GM18909 (cell line): Measurements from ENCODE around the gene CPEB3.
"Not testable (repeated sequence)": the region's sequence is repeated elsewhere in the genome, so short reads cannot be mapped to it uniquely, and the experiment has no call there.

Source experiments
- ATAC-seq: cut with Tn5 transposase; IDR thresholded peaks from one replicate; pipeline ENCODE4 v1.9.1; 2021; ENCODE audit warnings: mild to moderate bottlenecking; ENCODE audit not compliant: unreplicated experiment, poor library complexity

CPEB3 gene

DNA sequence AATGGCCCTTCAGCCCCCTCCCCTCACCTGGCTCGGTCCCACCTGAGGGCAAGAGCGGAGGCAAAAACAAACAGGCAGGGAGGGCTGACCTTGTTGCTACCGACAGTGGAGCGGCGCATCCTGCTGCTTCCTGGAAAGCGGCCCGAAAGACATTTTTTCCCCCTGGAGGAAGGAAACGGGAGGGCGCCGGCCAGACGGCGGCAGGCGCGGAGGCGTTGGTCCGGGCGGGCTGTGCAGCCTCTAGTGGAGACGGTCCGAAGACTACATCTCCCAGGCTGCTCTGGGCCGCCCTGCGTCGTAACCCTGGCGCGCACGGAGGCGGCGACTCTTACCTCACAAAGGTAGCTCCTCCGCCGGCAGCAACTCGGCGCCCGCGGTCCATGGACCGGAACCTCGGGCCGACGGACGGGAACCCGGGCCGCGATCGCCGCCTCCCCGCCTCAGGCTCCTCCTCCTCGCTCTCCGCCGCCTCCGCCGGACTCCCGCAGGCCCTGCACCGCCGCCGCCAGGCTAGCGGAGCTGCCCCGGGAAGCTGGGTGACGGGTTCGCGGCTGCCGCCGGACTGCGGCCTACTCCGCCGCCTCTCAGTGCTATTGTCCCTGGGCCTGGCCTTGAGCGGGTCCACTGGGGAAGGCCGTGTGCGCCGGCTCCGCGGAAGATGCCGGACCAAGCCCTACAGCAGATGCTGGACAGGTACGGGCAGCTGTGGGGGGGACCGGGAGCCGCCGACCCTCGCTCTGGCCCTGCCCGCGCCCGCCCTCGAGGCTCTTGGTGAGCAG, at the start of gene CPEB3, which contains the start of gene MARCHF5:
CPEB3 (minus strand) TSS at position 242 of the 779 bp plus-strand sequence. CDS start 50,728 bp downstream, outside the sequence.
MARCHF5 (plus strand) TSS at position 331 of the 779 bp plus-strand sequence; CDS start at position 659, 328 bp downstream.
- peak; percentile 98 for ATAC-seq

DNA sequence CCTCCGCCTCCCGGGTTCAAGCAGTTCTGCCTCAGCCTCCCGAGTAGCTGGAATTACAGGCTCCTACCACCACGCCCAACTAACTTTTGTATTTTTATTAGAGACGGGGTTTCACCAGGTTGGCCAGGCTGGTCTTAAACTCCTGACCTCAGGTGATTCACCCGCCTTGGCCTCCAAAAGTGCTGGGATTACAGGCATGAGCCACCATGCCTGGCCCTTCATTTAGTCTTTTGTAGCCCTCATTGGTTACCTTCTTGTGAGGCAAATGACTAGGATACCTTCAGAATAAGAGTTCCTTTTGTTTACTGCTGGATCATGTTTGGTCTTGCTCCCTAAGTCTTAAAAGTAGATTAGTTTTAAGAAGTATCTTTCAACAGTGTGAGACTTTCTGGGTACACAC, 39.0 kb upstream of the CPEB3 start:
- ATAC-seq, result not testable (repeated sequence)

DNA sequence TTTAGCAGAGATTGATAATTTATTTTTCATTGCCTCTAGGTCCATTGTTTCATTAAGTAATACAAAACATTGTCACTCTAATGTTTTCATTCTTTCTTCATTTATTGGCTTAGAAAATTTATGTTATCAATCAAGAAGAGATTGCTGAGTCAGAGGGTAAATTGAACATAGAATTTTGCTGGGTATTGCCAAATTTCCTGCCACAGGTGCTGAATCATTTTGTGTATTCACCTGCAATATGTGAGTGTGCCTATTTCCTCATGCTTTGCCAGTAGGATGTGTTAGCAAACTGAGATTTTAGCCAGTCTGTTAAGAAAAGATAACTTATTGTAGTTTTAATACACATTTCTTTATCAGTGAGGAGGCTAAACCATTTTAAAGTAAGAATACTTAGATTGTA, 38.1 kb upstream of the CPEB3 start:
- no peak for ATAC-seq

DNA sequence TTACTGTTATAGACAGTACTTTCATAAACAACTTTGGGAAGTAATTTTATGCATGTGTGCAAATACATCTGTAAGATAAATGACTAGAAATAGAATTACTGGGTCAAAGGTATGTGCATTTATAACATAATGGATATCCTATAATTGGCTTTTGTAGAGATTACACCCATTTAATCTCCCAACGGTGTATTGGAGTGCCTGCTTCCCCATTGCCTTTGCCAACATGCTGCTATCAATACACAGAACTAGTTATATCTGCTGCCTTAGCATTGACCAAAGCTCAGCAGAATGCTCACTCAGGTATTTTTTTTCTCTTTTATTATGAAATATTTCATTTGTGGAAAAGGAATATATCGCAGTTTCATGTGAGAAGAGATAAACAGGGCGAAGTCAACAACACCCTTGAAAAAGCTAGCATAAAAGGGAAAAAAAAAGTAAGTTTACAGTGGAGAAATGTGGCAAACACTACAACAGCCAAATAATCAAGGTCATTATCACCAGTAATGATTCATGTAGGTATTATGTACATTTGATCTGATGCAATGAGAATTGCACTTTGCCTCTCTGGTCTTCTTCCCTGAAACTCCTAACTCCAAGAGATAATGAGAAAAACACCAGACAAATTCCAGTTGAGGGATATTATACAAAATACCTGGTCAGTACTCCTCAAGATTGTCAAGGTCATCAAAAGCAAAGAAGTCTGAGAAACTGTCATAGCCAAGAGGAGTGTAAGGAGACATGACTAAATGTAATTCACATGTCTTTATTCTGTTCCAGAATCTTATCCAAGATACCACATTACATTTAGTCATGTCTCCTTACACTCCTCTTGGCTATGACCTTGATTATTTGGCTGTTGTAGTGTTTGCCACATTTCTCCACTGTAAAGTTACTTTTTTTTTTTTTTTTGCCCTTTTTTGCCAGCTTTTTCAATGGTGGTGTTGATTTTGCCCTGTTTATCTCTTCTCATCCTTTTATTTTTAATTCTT, 36.9 kb upstream of the CPEB3 start:
- no peak for ATAC-seq

DNA sequence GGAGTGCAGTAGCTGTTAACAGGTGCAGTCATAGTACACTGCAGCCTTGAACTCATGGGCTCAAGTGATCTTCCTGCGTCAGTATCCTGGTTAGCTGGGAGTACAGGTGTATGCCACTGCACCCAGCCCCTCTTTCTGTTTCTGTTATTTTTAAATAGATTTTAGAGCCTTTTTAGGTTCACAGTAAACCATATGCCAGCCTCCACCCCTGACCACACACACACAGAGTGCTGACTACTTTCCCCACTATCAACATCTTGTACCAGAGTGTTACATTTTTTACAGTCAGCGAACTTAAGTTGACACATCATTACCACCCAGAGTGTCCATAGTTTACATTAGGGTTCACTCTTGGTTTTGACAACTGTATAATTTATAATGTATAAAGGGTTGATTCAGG, 32.2 kb upstream of the CPEB3 start:
- ATAC-seq, result no peak

DNA sequence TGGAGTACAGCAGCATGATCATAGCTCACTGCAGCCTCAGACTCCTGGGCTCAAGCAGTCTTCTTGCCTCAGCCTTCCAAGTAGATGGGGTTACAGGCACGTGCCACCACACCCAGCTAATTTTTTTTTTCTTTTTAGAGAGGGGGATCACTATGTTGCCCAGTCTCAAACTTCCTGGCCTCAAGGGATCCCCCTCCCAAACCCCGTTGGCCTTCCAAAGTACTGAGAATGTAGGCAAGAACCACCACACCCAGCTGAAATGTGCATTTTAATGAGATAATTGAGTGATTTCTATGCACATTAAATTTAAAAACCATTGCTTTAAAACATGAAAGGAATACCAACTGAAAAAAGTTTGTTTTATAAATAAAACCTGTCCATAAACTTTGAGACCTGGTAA, 25.7 kb upstream of the CPEB3 start:
- no peak for ATAC-seq

DNA sequence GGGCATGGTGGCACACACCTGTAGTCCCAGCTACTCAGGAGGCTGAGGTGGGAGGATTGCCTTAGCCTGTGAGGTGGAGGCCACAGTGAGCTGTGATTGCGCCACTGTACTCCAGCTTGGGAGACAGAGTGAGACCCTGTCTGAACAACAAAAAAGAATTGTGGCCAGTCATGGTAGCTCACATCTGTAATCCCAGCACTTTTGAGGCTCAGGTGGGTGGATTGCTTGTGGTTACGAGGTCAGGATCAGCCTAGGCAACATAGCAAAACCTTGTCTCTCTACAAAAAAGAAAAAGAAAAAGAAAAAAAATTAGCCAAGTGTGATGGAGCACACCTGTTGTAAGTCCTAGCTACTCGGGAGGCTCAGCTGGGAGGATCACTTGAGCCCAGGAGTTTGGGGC, 22.9 kb upstream of the CPEB3 start:
- no peak for ATAC-seq

DNA sequence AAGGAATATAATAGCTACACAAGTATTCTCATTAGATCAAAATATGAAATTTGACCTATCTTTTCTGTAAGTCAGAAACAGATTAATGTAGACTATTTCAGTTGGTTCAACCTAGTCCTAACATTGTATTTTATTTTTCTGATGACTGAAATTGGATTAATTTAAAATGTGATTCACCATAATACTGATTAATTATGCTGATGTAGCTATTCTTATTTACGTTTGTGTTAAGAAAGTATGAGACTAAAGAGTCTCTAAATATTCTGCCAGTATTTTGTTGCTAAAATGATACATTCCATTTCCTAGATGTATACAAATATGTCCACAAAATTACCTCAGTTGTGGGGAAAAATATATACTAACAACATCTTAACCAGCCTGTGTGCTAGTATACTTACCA, 18.4 kb upstream of the CPEB3 start:
- no peak for ATAC-seq

DNA sequence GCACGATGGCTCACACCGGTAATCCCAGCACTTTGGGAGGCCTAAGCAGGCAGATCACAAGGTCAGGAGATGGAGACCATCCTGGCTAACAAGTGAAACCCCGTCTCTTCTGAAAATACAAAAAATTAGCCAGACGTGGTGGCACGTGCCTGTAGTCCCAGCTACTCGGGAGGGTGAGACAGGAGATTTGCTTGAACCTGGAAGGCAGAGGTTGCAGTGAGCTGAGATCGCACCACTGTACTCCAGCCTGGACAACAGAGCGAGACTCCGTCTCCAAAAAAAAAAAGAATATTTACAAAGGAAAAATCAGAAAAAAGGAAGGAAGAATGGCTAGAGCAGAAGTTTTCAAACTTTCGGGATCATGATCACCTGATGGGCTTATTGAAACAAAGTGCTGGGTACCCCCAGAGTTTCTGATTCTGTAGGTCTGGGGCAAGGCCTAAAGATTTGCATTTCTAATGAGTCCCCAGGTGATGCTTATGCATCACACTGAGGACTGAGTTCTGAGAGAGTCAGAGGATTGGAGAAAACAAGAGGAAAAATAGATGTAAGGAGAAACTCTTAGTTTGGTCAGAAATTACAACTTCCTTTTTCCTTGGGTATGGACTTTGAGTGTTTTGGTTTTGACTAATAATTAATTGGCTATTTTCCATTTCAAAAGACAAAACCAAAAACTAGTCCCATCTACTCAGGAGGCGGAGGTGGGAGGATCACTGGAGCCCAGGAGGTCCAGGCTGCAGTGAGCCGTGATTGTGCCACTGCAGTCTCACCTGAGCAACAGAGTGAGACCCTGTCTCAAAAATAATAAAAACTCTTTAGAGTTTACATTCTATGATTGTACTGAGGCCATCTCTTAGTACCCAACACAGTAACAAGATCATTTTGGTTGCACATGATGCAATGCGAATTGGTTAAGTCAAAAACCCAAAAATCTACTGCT, 14.5 kb upstream of the CPEB3 start:
- ATAC-seq, result no peak

DNA sequence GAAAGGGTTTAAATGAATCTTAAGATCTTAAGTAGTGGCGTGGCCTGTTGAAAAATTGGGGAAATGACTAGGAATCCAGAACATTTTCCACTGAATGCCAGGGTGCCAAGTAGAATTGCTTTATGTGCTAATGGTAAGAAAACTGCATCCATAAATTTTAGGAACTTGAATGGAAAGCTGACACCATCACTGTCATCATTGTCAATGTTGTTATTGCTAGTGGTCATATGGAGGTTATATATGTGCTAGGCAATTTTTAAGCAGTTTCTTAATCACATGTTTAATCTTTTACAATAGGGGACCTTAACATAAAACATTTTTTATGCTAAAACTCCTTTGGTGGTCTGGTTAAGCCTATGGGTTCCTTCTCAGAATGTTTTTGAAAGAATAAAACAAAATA, 13.2 kb upstream of the CPEB3 start:
- no peak for ATAC-seq

DNA sequence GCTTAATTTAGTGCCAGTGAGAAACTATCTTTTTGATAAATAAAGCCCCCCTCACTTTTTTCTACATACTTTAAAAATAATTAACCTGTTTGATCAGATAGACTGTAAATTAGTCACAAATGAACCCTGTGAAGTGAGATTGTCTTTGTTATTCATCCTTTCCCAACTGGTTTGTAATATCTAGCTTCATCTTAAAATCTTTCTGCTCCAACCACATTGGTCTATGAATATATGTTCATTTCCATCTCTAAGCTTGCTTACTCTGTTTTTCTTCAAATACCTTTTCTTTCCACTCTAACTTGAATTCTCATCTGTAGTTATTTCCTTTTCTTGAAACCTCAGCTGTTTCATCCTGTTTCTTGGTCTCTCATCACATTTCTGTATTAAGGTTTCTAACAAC, 12.2 kb upstream of the CPEB3 start:
- no peak for ATAC-seq

DNA sequence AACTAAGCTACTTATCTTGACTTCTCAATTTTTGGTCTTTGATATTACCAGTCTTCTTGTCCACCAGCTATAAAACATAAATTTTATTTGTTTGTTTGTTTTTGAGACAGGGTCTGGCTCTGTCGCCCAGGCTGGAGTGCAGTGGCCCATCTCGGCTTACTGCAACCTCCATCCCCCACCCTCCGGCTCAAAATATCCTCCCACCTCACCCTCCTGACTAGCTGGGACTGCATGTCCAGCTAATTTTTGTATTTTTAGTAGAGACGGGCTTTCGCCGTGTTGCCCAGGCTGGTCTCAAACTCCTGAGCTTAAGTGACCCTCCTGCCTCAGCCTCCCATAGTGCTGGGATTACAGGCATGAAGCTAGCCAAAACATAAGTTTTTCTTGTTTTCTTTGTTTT, 7.6 kb upstream of the CPEB3 start:
- ATAC-seq, result no peak

DNA sequence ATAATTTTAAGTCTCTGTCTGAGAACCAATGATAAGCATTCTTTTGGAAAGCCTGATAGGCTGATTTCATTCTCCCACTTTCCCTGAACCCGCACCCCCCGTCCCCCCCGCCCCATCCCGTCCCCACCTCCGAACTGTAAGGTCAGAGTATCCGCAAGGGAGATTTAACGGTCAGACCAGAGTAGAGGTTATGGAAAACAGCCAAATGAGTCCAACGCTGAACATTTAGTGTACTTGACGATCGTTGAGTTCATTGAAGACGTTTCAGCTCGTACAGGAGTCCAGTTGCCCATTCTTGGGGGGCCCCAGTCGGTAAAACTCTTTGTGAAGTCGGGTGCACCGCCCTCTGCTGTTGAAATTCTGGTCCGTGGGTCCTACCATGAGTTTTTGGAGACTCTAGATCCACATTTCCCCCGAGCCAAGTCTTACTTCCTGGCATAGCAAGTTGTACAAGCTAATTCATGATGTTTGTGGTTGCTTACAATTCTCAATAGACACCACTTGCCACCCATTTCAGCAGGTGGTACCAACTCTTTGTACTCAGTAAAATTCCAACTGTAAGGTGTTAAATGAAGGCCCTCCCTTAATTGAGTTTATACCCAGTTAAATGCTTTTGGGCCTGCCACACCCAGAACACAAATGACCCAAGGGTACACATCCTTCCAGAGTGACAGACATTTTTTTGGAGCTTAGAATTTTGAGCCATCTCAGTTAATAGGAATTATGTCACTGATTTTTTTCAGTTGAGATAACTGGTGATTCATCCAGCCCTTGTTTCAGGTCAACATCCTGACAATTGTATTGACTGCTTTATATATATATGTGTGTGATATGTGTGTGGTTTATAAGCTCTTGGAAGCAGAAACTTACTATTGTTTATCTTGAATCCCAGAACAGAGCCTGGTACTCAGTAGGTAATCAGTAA, 1.3 kb upstream of the CPEB3 start:
- ATAC-seq, result no peak

DNA sequence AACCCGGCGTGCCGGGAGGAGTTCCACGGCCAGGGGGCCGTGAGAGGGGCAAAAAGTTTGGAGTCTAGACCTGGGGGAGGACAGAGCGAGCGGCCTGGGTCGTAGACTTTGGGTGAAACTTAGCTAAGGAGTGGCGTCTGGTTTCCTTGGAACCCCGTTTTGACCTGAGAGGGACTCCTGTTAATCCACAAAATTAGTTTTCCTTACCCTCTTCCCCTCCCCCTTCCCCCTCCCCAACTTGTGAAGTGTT, 663 bp upstream of the CPEB3 start:
- no peak for ATAC-seq

DNA sequence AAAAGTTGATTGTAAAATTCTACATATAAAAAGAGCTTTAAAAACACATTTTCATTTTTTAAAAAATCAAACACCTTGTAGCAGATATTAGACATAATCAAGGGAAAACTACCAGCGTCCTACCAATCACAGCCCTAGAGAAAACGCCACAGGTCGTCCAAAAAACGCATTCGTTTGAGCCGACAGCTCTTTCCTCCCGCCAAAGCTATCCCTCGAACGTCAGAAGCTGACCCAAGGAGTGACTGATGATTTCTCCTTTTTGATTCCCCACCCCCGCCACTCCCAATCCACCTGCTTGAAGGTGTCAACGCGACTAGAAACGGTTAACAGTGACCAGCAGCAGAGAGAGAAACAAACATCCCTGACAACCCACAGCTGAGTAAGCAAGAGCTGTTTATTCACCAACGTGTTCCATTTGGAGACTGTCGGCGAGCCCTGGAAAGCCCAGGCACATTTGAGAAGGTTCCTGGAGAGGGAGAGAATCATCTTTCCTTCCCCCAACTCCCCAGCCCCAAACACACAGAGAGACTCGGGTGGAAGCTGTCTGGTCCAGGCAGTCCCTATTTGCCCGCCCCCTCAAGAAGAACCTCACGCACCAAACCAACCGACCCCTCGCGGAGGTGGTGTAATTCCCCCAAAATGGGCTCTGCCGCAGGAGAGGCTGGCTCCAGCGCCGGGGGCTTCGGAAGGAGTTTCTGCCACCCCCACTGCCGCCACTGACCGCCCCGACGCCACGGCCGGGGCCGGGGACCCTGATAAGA, 622 bp downstream of the CPEB3 start:
- ATAC-seq, result peak; percentile 21

DNA sequence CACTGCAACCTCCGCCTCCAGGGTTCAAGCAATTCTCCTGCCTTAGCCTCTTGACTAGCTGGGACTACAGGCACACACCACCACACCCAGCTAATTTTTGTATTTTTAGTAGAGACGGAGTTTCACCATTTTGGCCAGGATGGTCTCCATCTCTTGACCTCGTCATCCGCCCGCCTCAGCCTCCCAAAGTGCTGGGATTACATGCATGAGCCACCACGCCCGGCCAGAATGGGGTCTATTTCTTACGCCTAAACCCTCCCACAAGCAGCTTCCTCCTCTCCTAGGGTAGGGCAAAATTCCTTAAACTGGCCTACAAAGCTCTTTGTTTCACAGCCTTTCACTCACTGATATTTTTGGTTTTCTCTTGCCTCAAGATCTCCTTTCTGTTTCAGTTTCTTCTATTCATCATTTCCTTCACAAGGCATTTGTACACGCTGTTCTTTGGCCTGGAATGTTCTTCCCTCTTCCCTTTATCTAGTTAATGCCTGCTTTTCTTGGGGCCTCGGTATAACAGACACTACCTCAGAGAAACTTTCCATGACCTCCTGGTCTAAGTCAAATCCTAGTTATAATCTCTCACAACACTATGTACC, 6.7 kb downstream of the CPEB3 start:
- no peak for ATAC-seq

DNA sequence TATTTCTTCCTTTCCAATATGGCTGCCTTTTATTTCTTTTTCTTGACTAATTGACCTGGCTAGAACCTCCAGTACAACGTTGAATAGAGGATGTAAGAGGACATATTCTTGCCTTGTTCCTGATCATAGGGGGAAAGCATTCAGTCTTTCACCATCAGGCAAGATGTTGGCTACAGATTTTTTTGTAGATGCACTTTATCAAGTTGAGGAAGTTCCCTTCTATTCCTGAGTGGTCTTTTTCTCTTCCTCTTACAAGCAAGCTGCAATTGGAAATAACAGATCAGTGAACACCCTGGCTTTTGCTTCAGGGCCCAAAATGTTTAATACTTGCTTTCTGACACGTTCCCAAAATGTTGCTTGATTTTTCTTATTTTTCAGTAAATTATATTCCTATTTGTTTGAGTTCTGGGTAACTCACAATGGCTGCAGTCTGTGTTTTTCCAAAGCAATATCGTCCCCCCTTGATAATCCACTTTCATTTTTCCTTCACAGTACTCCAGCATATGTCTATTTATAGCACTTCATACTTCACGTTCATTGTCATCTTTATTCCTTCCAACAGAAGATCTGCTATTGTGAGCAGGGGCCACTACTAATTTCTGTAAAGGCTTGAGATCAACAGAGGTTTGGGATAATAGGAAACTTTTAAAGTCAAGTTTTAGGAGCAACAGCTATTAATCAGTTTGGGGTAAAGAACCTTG, 11.7 kb downstream of the CPEB3 start:
- no peak for ATAC-seq

DNA sequence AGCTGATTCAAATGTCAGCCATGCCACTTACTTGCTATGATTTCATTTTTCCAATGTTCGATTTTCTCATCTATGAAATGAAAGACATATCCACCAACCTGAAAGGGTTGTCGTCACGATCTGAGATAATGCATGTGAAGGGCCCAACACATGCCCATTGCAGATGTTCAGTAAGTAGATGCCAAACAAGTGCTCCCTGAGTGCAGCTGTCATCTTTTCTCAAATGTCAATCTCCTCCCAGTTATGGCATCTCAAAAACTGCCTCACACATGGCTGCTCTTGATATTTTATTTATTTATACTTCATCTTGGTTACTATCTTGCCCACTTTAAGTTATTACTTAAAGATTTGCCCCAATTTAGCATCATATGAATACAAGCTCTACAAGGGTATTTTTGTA, 16.8 kb downstream of the CPEB3 start:
- no peak for ATAC-seq
